Measurements from ENCODE around the gene EEF1A1.
"Not testable (repeated sequence)": the region's sequence is repeated elsewhere in the genome, so short reads cannot be mapped to it uniquely, and the experiment has no call there.

EEF1A1 gene

GRCh38 chr6:73534628-73535027 is 13.8 kb upstream of the EEF1A1 start:
- no peak for DNase-seq

- no peak for DNase-seq
Measured at GRCh38 chr6:73532293-73532692, 11.5 kb upstream of the EEF1A1 start.

GRCh38 chr6:73528897-73529296 is 8.1 kb upstream of the EEF1A1 start:
- DNase-seq, result no peak

GRCh38 chr6:73525546-73526330 is 4.9 kb upstream of the EEF1A1 start:
- DNase-seq, result no peak

DNA sequence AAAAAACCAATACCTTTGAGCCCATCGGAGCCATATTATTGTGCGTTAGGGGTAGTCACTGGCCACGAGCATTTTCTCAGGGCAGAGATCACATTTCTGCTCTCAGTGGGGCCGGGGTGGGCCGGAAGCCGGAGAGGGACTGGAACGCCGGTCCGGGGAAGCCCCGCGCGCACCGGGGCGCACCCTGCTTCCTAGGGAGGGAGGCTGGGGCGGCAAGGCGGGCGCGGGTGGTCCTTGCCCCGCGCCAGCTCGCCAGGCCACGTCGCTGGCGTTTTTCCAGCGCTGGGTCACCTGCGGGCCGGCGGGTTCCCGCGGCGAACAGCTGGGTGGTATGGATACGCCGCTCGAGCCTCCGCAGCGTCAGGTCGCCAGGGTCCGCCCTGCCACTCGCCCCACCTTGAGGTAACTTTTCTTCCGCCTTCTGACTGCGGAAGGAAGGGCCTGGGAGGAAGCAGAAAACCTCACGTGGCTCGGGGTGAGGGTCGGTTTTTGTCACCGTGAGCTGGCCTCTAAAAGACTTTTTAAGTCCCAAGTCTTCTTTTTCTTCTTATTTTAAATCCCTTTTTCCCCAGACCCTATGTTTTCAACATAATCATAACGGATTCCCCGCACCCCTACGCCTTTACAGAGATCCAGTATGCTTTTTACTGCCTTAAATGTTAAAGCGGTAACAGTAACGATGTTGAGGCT is 2.7 kb upstream of the EEF1A1 start:
- DNase-seq, result peak; percentile 79

GRCh38 chr6:73521351-73521985 is 636 bp upstream of the EEF1A1 start:
- DNase-seq, result no peak

DNA sequence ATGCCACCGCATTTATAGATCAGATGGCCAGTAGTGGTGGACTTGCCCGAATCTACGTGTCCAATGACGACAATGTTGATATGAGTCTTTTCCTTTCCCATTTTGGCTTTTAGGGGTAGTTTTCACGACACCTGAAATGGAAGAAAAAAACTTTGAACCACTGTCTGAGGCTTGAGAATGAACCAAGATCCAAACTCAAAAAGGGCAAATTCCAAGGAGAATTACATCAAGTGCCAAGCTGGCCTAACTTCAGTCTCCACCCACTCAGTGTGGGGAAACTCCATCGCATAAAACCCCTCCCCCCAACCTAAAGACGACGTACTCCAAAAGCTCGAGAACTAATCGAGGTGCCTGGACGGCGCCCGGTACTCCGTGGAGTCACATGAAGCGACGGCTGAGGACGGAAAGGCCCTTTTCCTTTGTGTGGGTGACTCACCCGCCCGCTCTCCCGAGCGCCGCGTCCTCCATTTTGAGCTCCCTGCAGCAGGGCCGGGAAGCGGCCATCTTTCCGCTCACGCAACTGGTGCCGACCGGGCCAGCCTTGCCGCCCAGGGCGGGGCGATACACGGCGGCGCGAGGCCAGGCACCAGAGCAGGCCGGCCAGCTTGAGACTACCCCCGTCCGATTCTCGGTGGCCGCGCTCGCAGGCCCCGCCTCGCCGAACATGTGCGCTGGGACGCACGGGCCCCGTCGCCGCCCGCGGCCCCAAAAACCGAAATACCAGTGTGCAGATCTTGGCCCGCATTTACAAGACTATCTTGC is 725 bp downstream of the EEF1A1 start:
- DNase-seq, result peak; percentile 85

DNA sequence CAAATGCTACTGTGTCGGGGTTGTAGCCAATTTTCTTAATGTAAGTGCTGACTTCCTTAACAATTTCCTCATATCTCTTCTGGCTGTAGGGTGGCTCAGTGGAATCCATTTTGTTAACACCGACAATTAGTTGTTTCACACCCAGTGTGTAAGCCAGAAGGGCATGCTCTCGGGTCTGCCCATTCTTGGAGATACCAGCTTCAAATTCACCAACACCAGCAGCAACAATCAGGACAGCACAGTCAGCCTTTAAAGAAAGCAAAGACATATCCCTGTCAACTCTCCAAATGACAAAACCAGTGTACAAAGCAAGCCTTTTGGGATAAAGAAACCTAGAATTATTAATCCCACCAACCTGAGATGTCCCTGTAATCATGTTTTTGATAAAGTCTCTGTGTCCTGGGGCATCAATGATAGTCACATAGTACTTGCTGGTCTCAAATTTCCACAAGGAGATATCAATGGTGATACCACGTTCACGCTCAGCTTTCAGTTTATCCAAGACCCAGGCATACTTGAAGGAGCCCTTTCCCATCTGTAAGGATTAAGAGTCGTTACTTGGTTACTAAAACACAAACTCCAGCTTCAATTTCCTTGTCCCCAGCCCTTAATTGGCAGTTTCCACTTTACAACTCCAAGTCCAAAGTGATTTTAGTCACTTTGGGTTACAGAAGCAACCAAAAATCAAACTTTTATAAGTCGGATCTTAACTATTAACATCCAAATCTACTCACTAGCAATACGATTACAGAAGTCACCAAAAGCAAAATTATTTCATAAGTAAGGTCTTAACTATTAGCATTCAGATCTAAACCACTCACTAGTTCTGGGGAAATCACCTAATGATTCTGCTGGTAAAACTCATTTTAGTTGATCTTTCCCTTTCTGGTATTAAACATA is 1.6 kb downstream of the EEF1A1 start:
- DNase-seq, result not testable (repeated sequence)

GRCh38 chr6:73518100-73518981 is 2.5 kb downstream of the EEF1A1 start:
- not testable (repeated sequence) for DNase-seq

GRCh38 chr6:73516514-73517489 is 4.0 kb downstream of the EEF1A1 start:
- DNase-seq, result no peak

- peak; percentile 34 for DNase-seq
Measured at GRCh38 chr6:73515204-73515655, 5.6 kb downstream of the EEF1A1 start.

GRCh38 chr6:73514746-73515110 is 6.1 kb downstream of the EEF1A1 start:
- DNase-seq, result no peak

DNA sequence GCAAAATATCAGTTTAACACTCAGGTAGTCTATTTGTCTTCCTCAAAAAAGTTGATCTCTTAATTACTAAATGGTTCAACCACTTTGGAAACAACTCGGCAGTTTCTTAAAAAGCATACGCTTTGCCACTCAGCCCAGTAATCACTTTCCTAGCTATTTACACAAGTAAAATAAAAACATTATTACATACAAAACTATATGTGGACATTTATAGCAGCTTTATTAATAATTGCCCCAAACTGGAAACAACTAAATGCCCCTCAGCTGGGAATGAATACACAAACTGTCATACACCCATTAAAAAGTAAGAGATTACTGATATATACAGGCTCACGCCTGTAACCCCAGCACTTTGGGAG is 7.4 kb downstream of the EEF1A1 start:
- no peak for DNase-seq

DNA sequence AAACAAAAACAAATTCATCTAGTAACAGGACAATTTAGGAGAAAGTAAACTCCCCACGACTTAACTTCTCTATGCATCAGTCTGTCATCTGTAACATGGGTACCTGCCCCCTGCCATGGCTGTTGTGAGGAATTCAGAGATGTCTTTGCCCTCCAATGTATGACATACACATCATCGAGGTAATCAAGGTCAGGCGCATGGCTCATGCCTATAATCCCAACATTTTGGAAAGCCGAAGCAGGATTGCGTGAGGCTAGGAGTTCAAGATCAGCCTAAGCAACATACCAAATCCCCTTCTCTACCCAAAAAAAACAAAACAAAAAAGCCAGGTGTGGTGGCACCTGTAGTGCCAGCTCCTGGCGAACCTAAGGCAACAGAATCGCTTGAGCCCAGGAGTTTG is 9.0 kb downstream of the EEF1A1 start:
- DNase-seq, result no peak

DNA sequence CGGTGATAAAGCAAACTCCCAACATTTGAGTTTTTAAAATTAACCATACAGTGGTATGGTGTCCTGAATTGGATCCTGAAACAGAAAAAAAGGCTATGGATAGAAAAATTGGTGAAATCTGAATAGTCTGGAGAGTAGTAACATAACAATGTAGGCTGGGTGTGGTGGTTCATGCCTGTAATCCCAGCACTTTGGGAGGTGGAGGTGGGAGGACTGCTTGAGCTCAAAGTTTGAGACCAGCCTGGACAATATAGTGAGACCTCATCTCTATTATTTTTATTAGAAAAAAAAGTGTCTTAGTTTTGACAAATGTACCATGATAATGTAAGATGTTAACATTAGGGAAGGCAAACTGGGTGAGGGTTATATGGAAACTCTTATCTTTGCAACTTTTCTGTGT is 11.0 kb downstream of the EEF1A1 start:
- no peak for DNase-seq

DNA sequence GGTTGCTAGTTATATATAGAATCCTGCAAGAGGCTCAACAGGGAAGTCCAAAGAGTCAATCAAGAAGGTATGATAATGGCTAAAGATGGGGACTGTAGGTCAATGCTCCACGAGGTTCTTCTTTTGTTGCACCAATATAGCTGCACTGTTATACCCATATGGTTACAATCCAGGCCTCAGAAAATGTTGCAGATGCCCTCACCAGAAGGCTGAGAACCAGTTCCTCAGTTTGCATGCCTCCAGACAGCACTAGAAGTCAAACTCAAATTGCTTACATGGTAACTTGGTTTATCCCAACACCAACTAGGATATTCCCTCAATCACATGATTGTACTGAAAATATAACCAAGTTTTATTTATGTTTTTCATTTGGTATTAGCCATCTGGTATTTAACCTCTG is 12.1 kb downstream of the EEF1A1 start:
- no peak for DNase-seq

DNA sequence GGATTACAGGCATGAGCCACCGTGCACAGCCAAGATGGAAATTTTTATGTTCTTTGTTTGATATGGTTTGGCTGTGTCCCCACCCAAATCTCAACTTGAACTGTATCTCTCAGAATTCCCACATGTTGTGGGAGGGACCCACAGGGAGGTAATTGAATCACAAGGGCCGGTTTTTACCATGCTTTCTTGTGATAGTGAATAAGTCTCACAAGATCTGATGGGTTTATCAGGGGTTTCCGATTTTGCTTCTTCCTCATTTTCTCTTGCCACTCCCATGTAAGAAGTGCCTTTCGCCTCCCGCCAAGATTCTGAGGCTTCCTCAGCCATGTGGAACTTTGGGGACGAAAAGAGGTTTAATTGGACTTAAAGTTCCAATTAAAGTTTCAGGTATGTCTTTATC is 14.6 kb downstream of the EEF1A1 start:
- no peak for DNase-seq

DNA sequence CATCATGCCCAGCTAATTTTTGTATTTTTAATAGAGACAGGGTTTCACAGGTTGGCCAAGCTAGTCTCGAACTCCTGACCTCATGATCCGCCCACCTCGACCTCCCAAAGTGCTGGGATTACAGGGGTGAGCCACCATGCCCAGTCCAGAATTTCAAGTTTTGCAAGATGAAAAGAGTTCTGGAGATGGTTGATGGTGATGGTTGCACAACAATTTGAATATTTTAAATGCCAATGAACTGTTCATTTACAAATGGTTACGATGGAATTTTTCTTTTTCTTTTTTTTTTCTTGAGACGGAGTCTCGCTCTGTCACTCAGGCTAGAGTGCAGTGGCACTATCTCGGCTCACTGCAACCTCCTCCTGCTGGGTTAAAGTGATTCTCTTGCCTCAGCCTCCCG is 15.1 kb downstream of the EEF1A1 start:
- not testable (repeated sequence) for DNase-seq

GRCh38 chr6:73505142-73505541 is 15.7 kb downstream of the EEF1A1 start:
- DNase-seq, result no peak

DNA sequence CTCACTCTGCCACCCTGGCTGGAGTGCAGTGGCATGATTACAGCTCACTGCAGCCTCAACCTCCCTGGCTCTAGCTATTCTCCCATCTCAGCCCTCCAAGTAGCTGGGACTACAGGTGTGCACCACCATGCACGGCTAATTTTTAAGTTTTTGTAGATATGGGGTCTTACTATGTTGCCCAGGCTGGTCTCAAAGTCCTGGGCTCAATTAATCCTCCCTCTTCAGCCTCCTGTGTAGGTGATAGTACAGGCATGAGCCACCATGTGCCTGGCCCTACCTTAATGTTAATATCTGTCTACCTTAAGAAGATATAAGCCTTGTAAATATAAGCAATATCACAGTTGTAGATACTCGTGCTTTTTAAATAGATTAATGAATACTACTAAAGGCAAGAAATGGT is 16.7 kb downstream of the EEF1A1 start:
- no peak for DNase-seq

Measured in stimulated activated CD4-positive, alpha-beta T cell treated with anti-CD3 and anti-CD28 coated beads, Interleukin-1b, Interleukin-23, amount 100 ng/mL, for 48 hours (primary cell).